HG03066 (cell line): ENCODE measurements around the gene NPW.

Experiments
- ATAC-seq: cut with Tn5 transposase; IDR thresholded peaks from one replicate; pipeline ENCODE4 v1.9.1; 2021; ENCODE audit warnings: low read depth; ENCODE audit not compliant: unreplicated experiment

Gene NPW

DNA sequence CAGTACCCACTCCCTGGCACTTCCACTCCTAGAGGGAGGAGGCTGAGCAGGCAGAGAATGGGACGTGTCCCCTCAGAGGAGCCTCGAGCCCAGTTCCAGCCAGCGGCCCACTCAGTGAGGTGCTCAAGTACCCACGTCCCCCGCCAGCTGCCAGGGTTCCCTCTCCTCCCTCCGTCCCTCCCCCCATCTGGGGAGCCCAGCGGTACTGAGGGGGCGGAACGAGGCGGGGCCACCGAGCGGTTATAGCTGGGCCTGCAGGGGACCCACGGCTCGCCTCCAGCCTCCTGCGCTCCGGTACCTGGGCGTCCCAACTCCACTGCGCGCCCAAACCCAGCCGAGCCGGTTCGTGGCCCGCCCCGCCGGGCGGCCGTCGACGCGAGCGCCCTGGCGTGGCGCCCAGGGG is at the start of gene NPW:
NPW (plus strand) TSS at position 268 of the 403 bp plus-strand sequence.
- no peak for ATAC-seq

DNA sequence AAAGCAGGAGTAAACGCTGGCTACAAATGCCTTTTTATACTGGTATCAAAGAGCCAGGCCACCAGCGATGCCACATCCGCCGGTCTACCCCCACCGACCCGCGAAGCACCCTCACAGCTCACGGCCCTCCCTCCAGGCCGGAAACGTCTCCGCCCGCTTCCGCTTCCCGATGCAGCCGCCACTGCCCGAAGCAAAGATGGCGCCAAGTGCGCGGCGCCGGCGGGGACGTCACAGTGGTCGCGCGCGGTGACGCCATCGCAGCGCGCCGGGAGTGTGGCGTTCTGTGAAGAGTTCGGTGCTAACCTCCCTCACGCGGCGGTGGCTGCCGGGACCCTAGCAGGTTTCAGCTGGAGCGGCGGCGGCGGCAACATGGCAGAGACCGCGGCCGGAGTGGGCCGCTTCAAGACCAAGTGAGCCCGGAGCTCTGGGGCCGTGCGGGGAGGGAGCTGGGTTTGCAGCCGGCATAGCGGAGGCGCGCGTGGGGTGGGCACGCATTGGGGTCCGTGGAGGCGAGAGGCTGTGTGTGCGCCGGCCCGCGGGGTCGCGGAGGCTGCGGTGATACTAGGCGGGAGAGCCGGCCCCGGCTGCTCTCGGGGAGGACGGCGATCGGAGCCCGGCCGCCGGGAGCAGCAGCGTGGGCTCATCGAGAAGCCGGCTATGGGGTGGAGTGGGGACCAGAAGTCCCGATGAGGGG is 47.6 kb upstream of the NPW start, which contains the start of gene TBL3:
TBL3 (plus strand) TSS at position 258 of the 694 bp plus-strand sequence; CDS start at position 370, 112 bp downstream.
- peak; percentile 74 for ATAC-seq

DNA sequence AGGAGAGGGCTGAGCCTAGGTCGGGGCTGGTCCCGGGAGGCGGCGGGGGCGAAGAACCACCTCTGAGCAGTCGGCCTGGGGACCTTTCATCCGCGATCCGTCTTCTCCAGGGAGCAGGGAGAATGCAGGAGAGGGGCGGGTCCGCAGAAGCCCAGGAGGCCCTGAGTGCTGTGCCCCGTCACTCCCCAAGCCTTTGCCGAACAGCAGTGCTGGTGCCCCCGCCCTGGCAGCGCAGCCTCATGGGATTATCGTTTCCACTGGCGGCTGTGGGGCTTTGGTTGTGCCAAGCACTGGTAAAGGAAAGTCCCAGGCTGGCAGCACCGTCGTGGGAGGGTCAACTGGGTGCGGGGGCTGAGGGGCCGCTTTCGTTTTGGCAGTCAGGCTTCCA is 47.1 kb upstream of the NPW start:
- no peak for ATAC-seq

DNA sequence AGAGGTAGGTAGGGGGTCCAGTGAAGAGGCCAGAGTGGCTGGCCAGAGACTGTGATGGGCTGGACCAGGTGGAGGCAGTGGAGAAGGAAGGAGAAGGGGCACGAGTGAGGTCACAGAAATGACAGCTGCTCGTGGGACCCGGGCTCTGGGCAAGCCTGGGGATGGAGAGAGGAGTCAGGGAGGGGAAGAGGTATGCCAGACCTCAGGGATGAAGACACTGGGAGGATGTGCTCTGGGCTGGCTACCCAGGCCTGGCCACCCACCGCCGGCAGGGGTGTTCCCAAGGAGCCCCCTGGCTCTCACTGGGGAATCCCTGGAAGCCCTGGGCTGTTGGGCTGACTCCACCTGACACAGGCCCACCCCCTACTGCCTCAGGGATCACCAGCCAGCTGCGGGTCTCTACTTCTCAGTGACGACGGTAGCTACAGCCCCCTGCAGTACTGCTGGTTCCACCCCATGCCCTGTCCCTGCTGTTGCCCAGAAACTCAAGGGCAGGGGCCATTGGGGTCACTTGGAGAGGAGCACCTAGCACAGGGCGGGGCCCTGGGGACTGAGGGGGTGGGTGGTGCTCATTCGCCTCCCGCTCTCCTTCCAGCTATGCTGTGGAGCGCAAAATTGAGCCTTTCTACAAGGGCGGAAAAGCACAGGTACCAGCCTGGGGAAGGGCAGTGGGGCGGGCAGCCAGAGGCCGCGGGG is 46.0 kb upstream of the NPW start:
- no peak for ATAC-seq

DNA sequence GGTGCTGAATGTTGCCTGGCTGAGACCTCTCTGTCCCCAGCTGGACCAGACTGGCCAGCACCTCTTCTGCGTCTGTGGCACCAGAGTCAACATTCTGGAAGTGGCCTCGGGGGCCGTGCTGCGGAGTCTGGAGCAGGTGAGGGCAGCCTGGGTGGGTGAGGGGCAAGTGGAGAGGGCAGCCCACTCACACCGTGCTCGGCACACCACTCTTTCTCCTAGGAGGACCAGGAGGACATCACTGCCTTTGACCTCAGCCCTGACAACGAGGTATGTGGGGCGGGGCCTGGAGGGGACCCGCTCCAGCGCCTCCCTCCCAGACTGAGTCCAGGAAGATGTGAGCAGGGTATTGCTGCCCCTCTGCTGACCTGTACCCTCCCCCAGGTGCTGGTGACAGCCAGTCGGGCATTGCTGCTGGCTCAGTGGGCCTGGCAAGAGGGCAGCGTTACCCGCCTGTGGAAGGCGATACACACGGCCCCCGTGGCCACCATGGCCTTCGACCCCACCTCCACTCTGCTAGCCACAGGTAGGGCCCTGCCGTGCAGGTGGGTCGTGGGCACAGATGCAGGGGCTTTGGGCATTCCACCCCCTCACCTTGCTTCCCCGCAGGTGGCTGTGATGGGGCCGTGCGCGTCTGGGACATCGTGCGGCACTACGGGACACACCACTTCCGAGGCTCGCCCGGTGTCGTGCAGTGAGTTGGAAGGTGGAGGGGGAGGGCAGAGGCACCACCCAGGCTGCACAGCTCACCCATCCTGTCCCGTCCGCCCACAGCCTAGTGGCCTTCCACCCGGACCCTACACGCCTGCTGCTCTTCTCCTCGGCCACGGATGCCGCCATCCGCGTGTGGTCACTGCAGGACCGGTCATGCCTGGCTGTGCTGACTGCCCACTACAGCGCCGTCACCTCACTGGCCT is 45.2 kb upstream of the NPW start:
- ATAC-seq: no peak

DNA sequence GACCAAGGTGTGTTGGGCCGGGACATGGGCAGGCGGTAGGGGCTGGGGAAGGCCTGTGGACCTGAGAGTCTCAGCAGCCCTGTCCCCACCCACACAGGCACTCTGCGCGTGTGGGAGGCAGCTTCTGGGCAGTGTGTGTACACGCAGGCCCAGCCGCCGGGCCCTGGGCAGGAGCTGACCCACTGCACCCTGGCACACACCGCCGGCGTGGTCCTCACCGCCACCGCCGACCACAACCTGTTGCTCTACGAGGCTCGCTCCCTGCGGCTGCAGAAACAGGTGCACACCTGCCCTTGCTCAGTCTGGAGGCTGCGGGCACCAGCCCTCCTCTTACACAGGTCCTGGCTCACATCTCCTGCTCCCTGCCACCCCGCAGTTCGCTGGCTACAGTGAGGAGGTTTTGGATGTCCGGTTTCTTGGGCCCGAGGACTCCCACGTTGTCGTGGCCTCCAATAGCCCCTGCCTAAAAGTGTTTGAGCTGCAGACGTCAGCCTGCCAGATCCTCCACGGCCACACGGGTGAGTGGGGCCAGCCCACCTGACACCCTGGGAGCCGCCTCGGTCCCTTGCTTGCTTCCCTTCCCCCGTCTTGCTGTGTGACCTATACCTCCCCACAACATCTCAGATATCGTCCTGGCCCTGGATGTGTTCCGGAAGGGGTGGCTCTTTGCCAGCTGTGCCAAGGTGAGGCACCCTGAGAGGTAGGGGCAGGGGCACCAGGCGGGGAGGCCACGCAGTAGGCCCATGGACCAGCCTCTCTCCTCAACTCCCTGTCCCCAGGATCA is 44.0 kb upstream of the NPW start:
- no peak for ATAC-seq

DNA sequence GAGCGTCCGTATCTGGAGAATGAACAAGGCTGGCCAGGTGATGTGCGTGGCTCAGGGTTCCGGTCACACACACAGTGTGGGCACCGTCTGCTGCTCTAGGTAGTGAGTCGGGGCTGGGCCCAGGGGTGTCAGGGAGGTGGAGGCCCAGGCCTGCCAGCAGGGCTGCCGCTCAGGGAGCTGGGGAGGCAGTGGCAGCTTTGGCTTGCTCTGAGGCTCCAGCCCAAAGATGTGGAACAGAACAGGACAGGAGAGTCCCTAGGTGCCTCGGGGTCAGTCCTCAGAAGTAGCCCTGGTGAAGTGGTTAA is 43.4 kb upstream of the NPW start:
- ATAC-seq: no peak

DNA sequence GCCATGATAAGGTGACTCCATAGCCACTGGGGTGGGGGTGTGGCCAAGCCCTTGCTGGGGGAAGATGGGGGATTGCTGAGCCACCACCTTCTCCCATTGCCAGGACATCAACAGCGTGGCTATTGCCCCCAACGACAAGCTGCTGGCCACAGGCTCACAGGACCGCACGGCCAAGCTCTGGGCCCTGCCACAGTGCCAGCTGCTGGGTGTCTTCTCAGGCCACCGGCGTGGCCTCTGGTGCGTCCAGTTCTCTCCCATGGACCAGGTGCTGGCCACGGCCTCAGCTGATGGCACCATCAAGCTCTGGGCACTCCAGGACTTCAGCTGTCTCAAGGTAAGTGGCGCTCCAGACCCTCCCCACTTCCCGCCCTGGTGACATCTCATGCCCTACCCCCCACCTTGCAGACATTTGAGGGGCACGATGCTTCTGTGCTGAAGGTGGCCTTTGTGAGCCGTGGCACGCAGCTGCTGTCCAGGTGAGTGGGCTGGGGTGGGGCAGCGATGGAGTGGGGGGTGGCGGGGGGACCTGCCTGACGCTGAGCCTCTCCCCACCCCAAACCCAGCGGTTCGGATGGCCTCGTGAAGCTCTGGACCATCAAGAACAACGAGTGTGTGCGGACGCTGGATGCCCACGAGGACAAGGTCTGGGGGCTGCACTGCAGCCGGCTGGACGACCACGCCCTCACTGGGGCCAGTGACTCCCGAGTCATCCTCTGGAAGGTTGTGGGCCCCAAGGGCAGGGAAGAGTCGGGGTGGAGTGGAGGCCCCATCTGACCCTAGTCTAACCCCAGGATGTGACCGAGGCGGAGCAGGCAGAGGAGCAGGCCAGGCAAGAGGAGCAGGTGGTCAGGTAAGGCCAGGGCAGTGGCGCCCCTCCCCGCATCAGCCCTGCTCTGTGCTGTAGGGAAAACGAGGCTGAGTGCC is 42.4 kb upstream of the NPW start:
- no peak for ATAC-seq

DNA sequence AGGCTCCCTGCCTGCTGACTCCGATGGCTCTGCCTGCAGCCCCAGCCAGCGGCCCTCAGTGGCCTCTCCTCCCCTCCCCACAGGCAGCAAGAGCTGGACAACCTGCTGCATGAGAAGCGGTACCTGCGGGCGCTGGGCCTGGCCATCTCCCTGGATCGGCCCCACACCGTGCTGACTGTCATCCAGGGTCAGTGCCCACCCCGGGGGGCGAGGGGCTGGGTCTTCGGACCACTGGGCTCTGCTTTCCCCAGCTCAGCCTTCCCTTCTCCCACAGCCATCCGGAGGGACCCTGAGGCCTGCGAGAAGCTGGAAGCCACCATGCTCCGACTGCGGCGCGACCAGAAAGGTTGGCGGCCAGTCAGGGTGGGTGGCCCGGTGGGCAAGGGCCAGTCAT is 41.7 kb upstream of the NPW start:
- no peak for ATAC-seq

DNA sequence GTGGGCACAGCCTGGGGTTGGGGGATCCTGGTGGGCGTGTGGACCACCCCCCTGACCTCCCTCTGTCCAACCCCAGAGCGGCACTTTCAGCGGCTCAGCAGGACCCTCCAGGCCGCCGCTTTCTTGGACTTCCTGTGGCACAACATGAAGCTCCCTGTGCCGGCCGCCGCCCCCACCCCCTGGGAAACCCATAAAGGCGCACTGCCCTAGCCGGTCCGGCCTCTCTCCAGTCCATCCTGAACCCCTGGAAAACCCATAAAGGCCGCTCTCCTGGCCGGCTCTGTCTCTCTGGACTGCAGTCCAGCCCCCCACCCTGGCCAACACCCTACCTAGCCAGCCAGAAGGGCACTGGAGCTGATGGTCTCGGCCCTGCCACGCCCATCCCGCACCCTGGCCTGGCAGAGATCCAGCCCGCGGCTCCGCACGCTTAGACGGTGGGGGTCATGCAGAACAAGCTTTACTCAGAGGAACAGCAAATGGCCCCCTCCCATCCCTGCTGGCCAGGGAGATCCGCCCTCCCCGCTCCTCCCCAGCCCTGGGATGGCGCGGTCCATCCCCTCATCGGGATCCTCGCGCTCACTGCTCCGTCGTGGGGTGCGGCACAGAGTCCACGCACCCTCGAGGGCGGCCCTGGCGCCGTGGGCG is 41.0 kb upstream of the NPW start:
- ATAC-seq: no peak

DNA sequence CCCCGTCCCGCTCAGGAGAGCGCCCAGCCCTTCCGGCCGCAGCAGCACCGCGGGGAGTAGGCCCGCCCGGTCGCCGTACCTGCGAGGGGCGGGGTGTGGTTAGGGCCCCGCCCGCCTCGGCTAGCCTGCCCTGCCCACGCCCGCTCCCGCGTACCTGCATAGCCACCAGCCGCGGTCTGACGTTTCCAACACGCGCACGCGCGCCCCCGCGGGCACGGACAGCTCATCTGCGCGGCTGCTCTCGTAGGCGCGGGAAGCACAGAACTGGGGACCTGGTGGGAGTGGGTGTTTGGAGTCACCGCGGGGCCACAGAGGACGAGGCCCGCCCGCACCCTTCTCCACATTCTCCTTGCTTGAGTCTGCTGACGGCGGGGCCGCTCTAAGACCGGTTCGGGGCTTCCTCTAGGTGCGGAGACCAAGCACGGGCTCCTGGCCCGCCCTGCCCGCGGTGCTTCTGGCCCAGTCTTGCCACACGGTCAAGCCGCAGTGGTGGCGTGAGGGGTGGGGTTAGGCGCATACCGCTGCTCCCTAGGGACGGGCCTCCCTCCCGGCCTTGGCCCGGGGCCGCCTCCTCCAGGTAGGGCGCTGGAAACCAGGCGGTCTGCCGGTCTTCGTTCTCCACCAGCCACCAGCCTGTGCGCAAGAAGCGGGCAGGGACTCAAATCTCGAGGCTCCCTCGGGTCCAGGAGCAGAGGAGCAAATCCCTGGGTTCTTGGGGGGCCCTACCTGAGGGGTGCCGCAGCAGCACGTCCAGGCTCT is 40.1 kb upstream of the NPW start:
- no peak for ATAC-seq

DNA sequence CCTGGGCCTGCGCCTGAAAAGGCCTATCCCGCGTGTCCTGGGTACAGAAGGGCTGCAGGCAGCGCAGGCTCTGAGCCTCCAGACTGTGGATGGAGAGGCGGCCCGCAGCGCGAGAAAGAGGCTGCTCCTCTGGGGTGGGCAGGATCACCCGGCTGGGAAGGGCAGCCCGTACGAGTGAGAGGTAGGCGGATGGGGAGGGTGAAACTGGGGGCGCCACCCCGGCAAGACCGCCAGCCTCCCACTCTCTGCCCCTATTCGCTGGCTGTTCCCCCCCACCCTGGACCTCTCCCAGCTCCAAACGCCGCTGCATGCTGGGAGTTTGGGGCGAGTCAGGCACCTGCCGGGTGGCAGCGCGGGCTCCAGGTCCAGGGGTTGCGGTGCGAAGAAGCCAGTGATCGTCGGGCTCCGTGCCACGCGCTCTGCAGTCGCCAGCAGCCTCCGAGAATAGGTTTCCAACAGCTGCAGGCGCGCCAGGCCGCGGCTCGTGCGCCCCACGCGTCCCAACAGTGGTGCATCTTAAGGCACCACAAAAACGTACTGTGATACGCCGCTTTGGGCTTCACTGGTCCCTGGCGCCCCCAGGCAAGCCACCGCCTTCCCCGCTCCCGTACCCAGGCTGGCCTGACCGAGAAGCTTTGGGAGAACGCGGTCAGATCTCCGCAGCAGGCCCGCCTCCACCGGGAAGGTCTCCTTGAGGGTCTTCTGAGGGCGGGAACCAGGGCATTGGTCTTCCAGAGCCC is 39.4 kb upstream of the NPW start:
- no peak for ATAC-seq

DNA sequence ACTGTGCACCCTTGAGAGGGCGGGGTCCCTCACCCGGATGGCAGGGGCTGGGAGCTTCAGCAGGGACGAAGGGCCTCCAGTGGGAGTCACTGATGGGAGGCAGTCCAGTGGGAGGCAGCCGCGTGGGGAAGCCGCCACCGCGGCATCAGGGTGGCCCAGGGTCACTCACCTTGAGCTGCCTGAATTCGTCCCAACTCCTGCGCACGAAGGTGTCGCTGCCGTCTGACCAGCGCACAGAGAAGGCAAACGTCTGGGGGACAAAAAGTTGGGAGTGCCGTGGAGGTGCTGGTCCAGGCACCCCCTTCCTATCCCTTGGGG is 38.9 kb upstream of the NPW start:
- ATAC-seq: no peak

DNA sequence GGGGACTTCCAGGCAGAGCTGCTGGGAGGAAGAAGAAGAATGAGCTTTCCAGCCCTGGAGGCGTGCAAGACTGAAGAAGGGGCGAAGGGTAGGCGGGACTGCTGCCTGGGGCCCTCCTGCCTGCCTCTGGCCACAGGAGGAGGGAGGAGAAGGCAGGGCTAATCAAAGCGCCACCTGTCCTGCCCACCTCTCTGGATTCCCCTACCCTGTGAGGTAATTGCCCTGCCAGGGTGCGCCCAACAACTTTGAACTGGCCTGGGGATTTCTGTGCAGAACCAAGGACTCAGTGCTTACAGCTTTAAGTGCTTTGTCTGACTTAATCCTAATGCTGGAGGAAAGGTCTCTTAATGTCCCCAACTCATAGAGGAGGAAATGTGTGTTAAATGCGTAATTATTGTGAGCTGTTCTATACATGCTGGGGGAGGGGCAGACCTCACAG is 38.2 kb upstream of the NPW start, which contains the start of gene NOXO1:
NOXO1 (minus strand) TSS at position 72 of the 439 bp plus-strand sequence. CDS start 290 bp downstream, outside the sequence.
- no peak for ATAC-seq

DNA sequence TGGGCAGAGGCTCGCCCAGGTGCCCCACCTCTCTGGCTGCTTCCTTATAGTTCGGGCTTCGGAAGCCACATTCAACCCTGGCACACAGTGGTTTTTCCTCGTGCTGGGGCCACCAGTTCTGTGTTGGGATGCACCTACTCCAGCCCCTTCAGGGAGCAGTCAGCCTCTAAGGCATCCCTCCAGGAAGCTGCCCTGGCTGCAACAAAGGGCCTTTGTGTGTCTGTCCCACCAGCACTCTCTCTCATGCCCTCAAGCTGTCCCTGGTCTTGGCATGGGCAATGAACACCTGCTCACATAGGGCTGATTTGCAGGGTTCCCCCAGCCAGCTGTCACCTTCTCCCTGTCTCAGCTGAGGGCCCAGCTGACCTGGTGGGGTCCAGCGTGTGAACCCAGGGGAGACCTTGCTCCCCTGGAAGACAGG is 37.6 kb upstream of the NPW start:
- ATAC-seq: no peak

DNA sequence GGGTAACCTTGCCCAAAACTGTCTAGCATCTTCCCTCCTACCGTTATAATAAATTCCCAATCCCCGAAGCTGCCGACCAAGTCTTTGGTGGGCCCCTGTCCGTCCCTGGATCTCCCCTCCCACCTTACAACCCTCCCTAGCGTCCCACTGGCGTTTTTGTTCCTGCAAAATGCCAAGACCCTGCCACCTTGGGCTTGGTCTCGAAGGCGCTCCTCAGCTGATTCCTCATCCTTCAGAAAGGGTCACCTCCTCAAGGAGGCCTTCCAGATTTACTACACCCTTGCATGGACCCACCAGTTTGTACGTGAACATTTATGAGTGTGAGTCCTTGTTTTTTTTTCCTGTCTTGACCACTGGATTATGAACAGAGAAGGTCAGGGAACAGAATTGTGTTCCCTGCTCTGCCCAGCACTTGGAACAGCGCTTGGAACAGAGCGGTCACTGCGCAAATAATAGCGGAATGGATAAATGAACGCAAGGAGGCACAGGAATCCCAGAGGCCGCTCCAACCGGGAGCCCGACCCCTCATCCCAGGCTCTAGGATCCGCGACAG is 36.5 kb upstream of the NPW start:
- ATAC-seq: no peak
